ENCODE measurements around the gene NRN1L. TPM values are rescaled to one million over a fixed set of nuclear protein-coding genes. Genes with fewer than 3 reads are reported as not detected.

The NRN1L gene
- total RNA-seq, 1 donor from 2014 or later, result not detected

DNA sequence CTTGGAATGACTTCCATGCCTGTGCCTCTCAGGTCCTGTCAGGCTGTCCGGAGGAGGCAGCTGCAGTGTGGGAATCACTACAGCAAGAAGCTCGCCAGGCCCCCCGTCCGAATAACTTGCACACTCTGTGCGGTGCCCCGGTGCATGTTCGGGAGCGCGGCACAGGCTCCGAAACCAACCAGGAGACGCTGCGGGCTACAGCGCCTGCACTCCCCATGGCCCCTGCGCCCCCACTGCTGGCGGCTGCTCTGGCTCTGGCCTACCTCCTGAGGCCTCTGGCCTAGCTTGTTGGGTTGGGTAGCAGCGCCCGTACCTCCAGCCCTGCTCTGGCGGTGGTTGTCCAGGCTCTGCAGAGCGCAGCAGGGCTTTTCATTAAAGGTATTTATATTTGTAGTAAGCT lies 1.3 kb downstream of the NRN1L start:
- DNase-seq (ENCODE audit: low read depth, low spot score), result no peak
- Mint-ChIP-seq H3K9me3 (no peaks in the 10 kb centered on the region), H3K4me3 (no peak overlapping the region), H3K4me1 (peaks cover 5% of the 10 kb centered on the region), H3K36me3 (ENCODE audit: low read depth) (peaks cover 2% of the 10 kb centered on the region), H3K27me3 (ENCODE audit: low read depth) (no peaks in the 10 kb centered on the region), H3K27ac (ENCODE audit: unreplicated experiment) (no peak overlapping the region)
- no peak for TF ChIP-seq CTCF (conservative IDR thresholded peaks at IDR 0.05)

DNA sequence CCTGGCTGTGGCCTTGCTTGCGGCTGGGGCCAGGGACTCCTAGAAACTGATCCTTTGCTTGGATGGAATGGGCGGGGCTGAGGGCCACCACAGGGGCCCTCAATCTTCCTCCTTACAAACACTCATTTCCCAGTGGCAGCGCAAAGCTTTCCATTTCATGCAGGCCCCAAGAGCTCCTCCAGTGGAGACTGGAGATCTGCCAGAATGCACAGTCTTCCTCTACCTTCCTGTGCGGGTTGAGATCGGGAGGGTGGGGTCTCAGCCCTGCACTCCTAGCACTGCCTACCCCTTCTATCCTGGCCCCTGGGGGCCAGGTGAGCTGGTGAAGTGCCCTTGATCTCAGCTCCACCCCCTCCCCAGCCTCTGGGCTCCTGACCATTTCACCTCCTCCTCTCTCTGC lies 1.7 kb downstream of the NRN1L start:
- DNase-seq (ENCODE audit: low read depth, low spot score), result no peak
- Mint-ChIP-seq H3K9me3 (no peaks in the 10 kb centered on the region), H3K36me3 (ENCODE audit: low read depth) (peaks cover 2% of the 10 kb centered on the region), H3K4me3 (no peak overlapping the region), H3K27ac (ENCODE audit: unreplicated experiment) (peak overlapping the region; percentile 59), H3K4me1 (peaks cover 5% of the 10 kb centered on the region), H3K27me3 (ENCODE audit: low read depth) (no peaks in the 10 kb centered on the region)
- no peak for TF ChIP-seq CTCF (conservative IDR thresholded peaks at IDR 0.05)

DNA sequence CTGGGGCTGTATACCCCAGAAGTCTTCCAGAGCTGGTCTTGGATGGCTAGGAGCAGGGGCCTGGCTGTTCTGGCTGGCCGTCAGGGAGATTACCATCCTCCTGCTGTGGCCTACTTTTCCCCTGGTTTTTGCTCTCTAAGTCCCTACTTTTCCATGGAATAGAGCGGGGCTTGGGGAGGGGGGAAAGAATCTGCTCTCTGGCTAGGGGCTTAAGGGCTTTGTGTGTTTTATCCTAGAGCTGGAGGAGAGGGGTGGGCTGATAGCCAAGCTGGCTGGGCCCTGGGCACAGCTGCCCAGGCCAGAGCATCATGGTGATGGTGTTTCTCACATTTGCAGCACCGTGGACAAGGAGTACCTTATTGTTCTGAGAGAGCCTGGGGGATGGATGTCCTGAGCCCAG lies 3.6 kb downstream of the NRN1L start:
- H3K36me3 Mint-ChIP-seq (ENCODE audit: low read depth), result peaks cover 2% of the 10 kb centered on the region
- no peak for DNase-seq (ENCODE audit: low read depth, low spot score)
- H3K4me3 Mint-ChIP-seq, result no peak overlapping the region
- H3K27ac Mint-ChIP-seq (ENCODE audit: unreplicated experiment), result no peak overlapping the region
- no peaks in the 10 kb centered on the region for H3K9me3 Mint-ChIP-seq
- no peak for TF ChIP-seq CTCF (conservative IDR thresholded peaks at IDR 0.05)
- H3K27me3 Mint-ChIP-seq (ENCODE audit: low read depth), result no peaks in the 10 kb centered on the region
- peaks cover 15% of the 10 kb centered on the region for H3K4me1 Mint-ChIP-seq

GRCh38 chr16:67892375-67892774 lies 7.7 kb downstream of the NRN1L start:
- no peaks in the 10 kb centered on the region for H3K36me3 Mint-ChIP-seq (ENCODE audit: low read depth)
- no peaks in the 10 kb centered on the region for H3K9me3 Mint-ChIP-seq
- peaks cover 33% of the 10 kb centered on the region for H3K4me1 Mint-ChIP-seq
- H3K4me3 Mint-ChIP-seq, result peak overlapping the region; percentile 83
- TF ChIP-seq CTCF (conservative IDR thresholded peaks at IDR 0.05), result no peak
- H3K27ac Mint-ChIP-seq (ENCODE audit: unreplicated experiment), result no peak overlapping the region
- no peaks in the 10 kb centered on the region for H3K27me3 Mint-ChIP-seq (ENCODE audit: low read depth)
- no peak for DNase-seq (ENCODE audit: low read depth, low spot score)

DNA sequence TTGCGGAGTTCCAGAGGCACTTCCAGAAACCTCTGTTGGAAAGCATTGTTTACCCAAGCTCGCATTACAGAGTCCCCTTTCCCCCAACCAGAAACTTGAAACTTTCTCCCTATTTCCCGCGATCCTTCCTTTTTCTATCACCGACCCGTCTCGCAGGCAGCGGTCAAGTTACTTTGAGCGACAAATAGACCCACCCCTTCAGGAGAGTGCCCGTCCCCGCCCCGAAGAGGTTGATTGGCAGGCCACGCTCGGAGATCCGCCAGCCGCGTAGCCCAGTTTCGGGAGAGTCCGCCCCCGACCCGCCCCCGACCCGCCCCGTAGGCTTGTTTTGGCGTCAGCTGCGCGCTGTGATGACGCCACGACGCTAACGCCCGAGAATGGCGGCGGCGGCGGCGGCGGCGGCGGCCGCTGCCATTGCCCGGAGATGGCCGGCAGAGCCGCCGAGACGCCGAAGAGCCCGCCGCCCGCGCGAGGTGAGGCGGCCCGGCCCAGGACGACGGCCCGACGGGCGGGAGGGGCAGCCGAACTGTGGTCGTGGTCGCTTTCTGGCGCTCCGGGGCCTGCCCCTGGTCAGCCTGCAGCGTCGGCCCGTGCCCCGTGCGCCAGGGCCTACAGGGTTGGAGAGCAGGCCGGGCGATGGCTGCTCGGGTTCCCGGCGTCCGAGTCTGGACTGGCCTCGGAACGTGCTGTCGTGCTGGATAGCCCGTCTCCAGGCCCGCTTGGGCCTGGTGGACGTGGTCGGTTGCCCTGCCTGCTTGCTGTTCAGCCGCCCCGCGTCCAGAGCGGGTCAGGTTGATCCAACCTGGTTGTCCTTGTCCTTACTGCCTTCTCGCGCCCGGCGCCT lies 8.4 kb downstream of the NRN1L start, which contains the start of gene PSKH1:
Gene PSKH1, plus strand, starts transcription at position 356 of the 844 bp plus-strand sequence. CDS start 15,496 bp downstream, outside the sequence.
- peak; percentile 86 for DNase-seq (ENCODE audit: low read depth, low spot score)
- Mint-ChIP-seq H3K4me3 (peak within 1 kb of the TSS; percentile 96), H3K27me3 (ENCODE audit: low read depth) (no peaks in the 10 kb centered on the region), H3K9me3 (no peaks in the 10 kb centered on the region), H3K27ac (ENCODE audit: unreplicated experiment) (peak within 1 kb of the TSS; percentile 99), H3K4me1 (peaks cover 33% of the 10 kb centered on the region), H3K36me3 (ENCODE audit: low read depth) (no peaks in the 10 kb centered on the region)
- TF ChIP-seq CTCF (conservative IDR thresholded peaks at IDR 0.05), result no peak

Data from neural crest cell (in vitro differentiated cells).